EH (cell line): Measurements from ENCODE around the gene WWC2.
A peak's percentile ranks its signal among the peaks of the same experiment; 100 is the strongest.
"Not testable (repeated sequence)": the region's sequence is repeated elsewhere in the genome, so short reads cannot be mapped to it uniquely, and the experiment has no call there.

ENCODE experiments used
- DNase-seq: peaks from one replicate; pipeline ENCODE4 v3.0.0-alpha.2; 2015; ENCODE audit warnings: low read depth

The WWC2 gene

DNA sequence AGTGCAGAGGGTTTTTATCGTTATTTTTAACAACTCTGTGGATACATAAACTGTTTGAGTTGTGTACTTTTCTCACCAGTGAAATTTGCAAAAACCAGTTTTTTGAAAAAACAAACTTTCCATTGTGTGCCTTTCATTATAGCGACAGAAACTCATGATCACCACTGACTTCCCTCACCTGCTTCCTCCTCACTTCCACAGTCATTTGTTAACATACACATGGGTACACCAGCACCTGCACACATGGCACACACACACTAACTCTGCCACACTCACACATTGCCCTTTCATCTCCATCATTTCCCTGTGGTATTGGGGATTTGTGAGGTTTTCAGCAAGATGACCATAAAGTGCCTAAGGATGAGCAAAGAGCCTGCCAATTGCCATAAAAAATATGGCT is 200.4 kb downstream of the WWC2 start:
- no peak for DNase-seq

DNA sequence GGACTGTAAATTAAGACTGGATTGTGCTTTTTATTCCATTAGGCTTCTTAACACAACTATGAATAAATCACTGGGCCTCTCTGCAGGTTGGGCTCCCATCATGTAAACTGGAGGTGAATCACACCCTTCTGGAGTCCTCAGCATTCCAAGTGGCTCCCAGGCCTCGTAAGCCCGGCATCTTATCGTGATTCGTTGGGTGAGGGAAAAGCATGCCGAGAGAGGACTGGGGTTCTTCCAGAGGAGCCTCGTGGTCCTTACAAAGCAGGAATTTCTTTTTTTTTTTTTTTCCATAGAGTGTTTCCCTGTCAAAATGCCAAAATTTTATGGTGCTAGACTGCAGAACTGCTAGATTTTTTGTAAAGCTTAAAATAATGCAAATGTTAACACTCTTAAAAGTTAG is 201.0 kb downstream of the WWC2 start:
- peak; percentile 22 for DNase-seq

DNA sequence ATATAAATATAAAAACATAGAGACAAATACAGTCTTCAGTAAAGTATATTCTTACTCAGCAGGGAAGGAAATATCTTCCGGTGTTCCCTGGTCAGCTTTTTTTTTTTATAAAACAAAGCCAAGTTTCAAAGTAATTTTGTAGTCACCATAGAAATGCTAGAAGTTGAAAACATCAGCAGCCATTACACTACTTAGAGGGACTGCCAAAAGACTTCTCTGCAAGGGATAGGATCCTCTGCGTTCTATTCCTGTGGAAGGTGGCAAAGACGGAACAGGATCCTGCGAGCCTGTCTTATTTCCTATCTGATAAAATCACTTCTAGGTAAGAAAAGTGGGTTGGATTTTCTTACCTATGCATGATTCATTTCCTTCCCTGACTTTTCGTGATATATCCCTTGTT is 201.6 kb downstream of the WWC2 start:
- DNase-seq: no peak

DNA sequence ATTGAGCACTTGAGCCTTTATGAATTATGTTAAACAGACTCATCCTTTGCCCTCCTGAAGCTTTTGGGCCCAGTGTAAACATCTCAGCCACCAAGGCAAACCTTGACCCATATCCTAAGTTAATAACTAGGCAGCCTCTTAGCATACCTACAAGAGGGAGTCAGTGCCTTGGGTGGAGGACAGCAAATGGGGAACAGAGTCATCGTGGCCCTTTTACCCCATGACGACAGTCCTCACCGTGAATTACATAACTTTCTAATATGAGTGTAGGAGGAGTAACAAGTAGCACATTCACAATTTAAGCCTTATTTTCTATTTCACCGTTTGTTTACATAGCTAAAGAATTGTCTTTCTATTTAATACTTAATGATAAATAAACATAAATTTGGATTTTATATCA is 204.2 kb downstream of the WWC2 start:
- DNase-seq: no peak

DNA sequence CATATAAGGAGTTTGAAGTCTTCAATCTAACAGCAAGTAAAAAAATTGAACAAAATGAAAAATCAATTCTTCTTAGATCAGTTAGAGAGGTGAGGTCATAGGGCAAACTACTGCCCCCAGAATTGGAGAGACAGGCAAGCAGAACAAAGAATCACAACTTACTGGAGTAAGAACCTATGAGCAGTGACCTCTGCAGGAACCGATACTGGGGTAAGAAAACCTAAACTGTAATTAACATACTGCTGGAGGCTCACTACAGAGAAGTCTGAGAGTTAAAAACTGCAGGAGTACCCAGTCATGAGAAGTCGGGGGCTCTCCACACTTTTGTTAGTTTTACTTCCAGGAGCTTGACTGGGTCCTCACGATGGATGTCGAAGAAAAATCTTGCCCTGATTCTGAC is 205.0 kb downstream of the WWC2 start:
- DNase-seq: no peak

DNA sequence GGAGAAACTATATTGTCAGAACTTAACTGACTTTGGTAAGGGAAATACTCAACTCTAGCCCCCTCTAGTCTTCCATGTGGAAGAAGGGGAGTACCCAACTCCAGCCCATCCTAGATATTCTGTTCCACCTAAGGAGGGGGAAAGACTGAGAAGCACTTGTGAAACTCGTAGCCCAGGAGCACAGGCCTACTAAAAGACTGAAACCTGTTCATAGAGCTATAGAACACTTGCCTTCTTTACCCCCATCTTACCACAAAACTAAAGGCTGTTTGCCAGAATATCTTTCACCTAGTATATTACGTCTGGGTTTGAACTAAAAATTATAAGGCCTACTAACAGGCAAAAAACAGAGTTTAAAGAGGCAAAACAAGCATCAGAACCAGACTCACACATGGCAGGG is 205.5 kb downstream of the WWC2 start:
- DNase-seq: no peak

DNA sequence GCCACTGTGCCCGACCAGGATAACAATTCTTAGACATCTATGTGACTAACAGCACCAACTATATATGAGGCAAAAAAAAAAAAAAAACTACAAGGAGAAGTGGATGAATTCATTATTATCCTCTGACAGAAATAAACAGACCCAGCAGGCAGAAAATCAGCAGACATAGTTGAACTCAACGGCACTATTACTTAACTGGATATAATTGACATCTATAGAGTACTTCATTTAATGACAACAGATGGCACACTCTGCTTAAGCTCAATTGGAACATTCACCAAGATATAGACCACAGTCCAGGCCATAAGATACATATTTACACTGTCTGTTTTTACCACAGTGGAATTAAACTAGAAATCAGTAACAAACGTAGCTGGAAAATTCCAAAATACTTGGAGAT is 207.8 kb downstream of the WWC2 start:
- DNase-seq: no peak

DNA sequence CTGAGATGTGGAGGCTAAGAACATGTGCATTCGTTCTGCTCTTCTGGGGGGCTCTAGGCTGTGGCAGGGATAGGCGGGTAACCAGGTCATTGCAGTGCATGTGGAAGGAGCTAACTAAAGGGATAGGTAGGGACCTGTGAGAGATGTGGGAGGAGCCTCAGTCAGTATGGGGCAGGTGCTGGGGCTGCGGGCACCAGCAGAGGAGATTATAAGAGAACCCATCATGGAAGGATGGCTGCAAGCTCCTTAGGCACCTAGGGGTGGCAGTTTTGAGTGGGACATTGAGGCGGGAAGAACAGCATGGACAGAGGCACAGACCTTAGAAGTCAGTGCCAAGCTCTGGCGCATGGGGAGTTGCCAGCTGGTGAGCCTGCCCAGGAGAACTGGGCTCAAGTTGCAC is 213.8 kb downstream of the WWC2 start:
- no peak for DNase-seq

DNA sequence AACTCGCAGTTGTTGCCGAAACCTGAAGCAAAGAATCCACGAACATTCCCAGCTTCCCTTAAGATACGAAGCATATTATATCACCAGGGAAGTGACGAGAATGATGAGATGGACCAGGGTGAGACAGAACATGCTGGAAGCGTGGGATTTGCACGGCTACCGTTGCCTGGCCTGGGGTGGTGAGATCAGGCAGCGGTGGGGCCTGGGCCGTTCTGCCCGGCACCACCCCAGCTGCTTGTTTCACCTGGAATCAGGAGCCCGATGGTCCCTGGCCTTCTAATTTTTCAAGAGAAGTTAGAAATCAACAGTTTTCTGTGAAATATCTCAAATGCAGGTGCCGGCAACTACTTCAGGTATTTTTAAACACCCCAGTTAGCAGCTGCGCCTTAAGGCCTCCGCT is 215.3 kb downstream of the WWC2 start:
- no peak for DNase-seq

DNA sequence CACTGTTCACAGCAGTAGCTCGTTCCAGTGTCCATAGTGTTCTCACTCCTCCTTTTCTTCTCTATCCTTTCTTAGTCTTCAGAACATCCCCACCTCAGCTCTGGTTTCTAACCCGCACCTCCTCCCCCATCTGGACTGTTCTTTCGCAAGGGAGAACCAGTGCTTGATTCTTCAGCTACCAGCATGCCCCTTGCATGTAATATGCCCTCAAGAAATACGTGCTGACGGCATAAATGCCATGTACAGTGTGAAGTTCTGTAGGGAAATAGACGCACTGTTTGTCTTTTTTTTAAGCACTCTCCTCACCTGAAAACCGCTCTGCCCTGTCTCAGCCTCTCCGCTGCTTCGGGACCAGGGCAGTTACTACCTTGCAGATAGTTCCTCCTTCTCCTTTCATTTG is 215.7 kb downstream of the WWC2 start:
- no peak for DNase-seq

DNA sequence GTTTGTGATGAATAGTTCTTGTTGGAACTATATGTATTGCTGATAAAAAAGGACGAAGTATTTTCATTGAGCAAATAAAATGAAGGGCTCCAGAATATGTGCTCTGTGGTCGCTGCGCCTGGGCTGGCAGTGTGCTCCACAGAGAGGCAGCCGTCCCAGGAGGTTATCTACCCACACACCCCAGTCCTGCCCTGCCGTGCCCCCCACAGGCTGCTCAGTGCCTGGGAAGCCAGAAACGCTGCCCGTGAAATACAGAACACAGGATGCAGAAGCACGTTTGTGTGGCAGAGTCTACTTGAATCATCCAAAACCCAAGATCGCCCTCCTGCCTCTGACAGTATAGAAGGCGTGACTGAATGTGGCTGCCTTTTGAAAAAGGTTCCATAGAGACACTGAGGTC is 219.6 kb downstream of the WWC2 start:
- no peak for DNase-seq

DNA sequence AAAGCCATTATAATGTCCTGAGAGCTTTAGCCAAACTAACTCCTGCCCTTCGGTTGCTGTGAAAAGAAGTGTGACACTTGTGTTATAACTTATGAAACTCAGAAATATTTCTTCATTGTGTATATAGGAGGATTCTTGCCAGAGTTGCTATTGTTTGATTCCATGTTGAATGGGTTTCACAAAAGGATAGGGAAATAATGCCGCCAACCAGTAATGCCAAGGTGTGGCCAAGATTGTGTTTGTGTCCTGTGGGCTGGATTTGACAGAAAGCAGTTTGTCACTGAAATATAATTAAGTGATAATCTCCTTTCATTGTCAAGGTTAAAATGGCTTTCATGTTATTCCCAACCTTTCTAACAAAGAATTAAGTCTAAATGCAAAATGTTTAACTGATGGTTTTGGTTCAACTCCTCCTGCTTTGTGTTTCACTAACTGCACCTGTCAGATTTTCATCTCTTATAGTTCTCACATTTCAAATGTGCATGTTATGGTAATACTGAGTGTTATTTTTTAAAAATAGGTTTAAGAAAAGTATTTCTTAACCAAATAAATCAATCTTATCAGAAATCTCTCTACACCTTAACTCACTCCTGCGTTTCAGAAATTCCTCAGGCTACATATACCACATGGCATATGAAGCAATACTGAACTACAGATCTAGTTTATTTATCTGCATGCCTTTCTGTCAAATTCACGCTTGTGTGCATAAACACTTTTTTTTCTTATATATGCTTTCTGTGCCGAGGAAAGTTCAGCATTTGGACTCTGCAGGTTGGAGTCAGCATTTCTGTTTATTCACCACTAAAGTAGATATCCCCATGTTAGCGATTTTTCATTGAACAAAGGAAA is 221.4 kb downstream of the WWC2 start, which contains the start of gene CLDN22:
Gene CLDN22, minus strand, starts transcription at position 66 of the 849 bp plus-strand sequence. Its CDS starts 58 bp downstream, at position 8.
- DNase-seq: no peak

DNA sequence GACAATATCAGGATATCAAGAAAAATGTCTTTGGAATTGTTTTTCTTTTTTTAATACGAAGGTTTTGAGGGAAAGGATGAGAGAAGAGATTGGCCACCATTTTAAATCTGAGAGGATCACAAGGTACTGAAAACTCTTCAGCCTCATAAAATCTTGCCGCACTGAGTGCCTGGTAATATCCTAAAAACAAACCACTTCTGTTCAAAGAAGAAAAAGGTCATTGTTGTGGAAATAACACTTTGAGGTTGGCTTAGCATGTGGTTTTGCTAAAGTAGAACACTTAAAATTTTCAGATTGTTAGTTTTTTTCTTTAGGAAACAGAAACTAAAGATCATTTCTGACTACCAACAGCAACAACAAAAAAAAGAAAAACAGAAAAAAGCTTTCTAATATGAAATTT is 222.0 kb downstream of the WWC2 start:
- no peak for DNase-seq

DNA sequence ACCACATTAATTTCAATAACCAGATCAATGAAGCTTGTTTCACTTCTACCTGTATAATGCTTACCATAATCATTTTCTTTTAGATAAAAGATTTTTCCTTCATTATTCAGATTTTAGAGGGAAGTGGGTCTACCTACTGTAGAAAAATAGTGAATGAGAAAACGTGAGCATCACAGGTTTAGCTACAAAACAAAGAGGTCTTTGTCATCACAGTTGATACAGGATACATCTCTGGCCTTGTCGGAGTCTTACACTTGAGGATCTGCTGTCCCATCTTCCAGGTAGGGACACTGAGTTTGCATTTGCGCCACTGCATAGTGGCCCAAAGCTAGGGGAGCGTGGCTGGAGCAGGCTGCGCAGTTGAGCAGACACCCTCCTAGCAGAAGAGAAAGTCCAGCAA is 222.5 kb downstream of the WWC2 start:
- no peak for DNase-seq

DNA sequence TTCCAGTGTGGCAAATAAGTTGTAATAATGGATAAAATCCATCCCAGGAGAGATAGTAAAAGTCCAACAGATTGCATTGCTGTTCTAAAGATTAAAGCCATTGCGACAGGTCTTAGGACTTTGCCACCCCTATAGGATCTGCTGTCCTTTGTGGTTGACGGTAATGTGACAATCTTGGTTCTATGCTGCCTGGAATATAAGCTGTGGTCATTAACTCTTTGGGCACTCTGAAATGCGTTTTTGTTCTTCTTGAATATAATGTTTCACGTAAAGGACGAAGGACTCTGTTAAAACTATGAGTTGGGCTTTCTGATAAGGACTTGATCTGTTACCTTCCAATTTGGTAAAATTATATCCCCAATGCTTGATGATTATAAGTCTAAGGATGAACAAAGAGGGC is 223.3 kb downstream of the WWC2 start, which contains the start of gene CLDN24:
Gene CLDN24, minus strand, starts transcription at position 101 of the 400 bp plus-strand sequence. Its CDS starts 0 bp downstream, at position 101.
- no peak for DNase-seq

DNA sequence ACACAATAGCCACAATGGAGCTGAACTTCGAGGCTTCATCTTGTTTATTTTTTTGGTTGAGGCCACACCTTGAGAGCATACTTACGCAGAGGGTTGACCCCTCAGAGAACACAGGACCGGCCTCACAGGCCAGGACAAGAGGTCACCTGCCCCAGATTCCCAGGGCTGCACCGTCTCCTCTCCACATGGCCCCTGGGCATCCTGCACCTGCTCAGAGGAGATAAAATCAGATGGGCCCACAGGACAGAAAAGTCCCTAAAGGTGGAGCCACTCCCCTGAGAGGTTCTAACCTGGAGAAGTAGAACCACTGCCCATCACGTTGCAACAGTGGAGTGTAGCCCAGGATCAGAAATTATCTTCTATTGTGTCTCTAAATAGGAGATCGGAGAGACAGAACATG is 224.2 kb downstream of the WWC2 start:
- no peak for DNase-seq

DNA sequence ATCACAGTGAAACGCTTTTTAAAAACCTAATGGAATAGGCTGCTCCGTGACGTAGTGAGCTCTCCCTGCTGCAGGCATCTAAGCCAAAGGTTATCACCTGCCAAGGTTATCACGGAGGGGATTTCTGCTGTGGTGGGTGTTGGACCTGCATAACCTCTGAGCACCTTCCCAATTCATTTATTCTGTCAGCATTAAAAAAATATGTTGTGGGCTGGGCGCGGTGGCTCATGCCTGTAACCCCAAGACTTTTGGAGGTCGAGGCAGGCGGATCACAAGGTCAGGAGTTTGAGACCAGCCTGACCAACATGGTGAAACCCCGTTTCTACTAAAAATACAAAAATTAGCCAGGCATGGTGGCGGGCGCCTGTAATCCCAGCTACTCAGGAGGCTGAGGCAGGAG is 225.0 kb downstream of the WWC2 start:
- not testable (repeated sequence) for DNase-seq

DNA sequence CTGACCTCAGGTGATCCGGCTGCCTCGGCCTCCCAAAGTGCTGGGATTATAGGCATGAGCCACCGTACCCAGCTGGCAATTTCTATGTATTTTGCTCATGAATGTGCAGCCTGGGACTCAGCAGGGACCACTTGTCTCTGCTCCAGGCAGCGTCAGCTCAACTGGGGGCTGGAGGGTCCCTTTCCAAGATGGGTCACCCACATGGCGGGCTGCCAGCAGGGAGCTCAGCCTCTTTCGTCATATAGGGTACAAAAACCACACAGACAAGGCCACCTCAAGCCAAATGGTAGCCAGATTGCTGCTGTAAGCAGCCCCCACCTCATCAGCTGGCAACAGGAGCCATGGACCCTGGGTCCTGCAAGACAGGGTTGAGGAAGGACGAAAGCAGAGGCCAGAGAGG is 225.6 kb downstream of the WWC2 start:
- no peak for DNase-seq

DNA sequence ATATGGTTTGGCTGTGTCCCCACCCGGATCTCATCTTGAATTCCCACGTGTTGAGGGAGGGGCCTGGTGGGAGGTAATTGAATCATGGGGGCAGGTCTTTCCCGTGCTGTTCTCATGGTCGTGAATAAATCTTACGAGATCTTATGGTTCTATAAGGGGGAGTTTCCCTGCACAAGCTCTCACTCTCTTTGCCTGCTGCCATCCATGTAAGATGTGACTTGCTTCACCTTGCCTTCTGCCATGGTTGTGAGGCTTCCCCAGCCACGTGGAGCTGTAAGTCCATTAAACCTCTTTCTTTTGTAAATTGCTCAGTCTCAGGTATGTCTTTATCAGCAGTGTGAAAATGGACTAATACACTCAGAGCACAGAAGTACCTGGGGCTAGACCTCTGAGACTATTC is 227.3 kb downstream of the WWC2 start:
- not testable (repeated sequence) for DNase-seq

DNA sequence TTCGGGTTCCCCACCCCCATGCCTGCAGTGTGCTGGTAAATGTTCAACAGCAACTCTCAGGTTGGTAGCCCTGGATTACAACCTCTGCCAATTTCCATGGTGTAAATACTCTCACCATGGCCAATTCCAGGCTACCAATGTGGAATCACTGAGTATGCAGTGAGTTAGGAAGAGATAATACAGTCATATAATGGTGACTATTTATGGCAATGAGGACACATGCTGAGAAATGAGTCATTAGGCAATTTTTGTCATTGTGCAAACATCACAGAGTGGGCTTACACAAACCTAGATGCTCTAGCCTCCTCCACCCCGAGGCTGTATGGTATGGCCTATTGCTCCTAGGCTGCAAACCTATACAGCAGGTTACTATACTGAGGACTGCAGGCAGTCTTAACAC is 227.8 kb downstream of the WWC2 start:
- peak; percentile 58 for DNase-seq

DNA sequence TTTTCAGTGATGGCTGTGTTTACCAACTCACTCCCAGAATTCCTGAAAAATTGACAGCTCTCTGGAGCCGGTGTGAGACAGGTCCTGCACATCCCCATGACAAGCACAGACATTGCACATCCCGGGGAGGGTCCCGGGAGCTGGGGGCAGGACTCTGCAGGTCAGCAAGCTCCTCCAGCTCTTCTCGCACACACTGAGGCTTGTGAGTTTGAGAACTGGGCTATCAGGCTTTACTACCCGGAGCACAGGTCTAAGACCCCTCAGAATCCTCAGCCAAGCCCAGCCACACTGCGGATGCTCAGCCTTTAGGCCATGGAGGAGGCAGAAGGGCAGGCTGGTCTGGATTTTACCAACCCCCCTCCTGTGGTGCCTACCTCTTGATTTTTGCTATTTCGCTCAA is 228.8 kb downstream of the WWC2 start:
- DNase-seq: no peak

DNA sequence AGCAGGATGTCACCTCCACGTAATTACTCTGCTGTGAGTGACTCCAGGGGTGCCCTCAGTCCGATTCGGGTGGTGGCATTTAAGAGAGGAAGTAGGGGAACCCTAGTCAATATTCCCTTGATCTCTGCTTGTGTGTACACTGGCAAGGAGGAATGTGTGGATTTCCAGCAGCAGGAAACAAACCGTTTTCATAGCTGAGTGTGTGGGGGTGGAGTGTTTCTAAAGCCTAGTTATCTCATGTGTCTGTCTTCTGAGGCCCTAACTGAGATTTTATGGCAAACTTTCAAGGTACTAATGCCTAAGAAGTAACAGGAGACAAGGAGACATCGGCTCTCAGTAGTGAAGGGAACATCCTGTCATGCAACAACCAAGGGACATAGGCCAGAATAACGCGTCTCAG is 229.8 kb downstream of the WWC2 start:
- DNase-seq: peak; percentile 67

DNA sequence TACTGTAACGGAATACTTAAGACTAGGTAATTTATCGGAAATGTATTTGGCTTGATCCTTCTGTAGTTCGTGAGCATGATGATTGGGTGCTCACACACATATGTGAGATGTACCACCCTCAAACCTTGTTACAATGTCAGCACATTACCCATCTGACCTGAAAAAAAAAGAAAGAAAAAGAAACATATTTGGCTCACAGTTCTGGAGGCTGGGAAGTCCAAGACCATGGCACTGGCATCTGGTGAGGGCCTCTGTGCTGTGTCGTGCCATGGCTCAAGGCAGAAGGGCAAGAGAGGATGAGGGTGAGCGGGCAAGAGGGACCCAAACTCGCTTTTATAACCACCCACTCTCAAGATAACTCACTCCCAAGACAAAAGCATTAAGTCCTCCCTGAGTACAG is 230.2 kb downstream of the WWC2 start:
- DNase-seq: no peak
